Measurements from ENCODE around the gene PDAP1.

DNA sequence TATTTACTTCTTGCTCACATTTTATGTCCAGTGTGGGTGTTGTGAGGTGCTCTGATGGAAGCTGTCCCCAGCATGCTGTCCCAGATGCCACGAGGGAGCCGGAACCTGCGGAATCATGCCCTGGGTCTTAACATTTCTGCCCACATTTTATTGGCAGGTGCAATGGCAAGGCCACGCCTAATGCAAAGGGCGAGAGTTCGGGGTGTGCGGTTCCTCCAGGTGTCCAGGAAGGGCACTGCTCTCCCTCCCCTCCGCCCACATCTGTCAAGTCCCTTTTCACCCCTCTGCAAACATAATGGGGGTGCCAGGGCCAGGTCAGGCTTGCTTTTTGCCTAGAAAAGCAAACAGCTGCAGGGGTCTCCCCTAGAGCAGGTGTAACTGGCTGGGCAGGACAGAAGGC, 16.4 kb downstream of the PDAP1 start:
- no peak for TF ChIP-seq CTBP1 (IDR thresholded peaks at IDR 0.05; ENCODE audit: borderline replicate concordance)
- no peak for TF ChIP-seq SP1 (IDR thresholded peaks at IDR 0.05)
- TF ChIP-seq LEF1 (IDR thresholded peaks at IDR 0.05; ENCODE audit: borderline replicate concordance): no peak
- no peak for TF ChIP-seq ZNF384 (IDR thresholded peaks at IDR 0.05)
- TF ChIP-seq TARDBP (IDR thresholded peaks at IDR 0.05): no peak
- no peak for TF ChIP-seq FOXK2 (IDR thresholded peaks at IDR 0.05)
- no peak for TF ChIP-seq L3MBTL2 (conservative IDR thresholded peaks at IDR 0.05)
- TF ChIP-seq BHLHE40 (IDR thresholded peaks at IDR 0.05; ENCODE audit: borderline replicate concordance): no peak
- TF ChIP-seq, protein P1, sequence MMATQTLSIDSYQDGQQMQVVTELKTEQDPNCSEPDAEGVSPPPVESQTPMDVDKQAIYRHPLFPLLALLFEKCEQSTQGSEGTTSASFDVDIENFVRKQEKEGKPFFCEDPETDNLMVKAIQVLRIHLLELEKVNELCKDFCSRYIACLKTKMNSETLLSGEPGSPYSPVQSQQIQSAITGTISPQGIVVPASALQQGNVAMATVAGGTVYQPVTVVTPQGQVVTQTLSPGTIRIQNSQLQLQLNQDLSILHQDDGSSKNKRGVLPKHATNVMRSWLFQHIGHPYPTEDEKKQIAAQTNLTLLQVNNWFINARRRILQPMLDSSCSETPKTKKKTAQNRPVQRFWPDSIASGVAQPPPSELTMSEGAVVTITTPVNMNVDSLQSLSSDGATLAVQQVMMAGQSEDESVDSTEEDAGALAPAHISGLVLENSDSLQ (IDR thresholded peaks at IDR 0.05): no peak
- no peak for TF ChIP-seq FOXM1 (IDR thresholded peaks at IDR 0.05; ENCODE audit: borderline replicate concordance)

All from HEK293T (cell line).